ENCODE data around the gene FAT1. TPM values are rescaled to one million over a fixed set of nuclear protein-coding genes. Genes with fewer than 3 reads are reported as not detected.

The FAT1 gene
- total RNA-seq, 2 experiments from 2014 or later, result under 0.01 to 0.08 TPM

GRCh38 chr4:186707574-186707973 is 16.1 kb downstream of the FAT1 start:
- H2AFZ ChIP-seq (ENCODE audit: low read length), result no peak overlapping the region
- no peaks in the 10 kb centered on the region for H3K36me3 ChIP-seq (ENCODE audit: insufficient read depth, low read length)
- H4K20me1 ChIP-seq (ENCODE audit: insufficient read depth, low read length), result no peaks in the 10 kb centered on the region
- TF ChIP-seq CTCF (conservative IDR thresholded peaks at IDR 0.05; ENCODE audit: low read length) (no peak), EZH2phosphoT487 (IDR thresholded peaks at IDR 0.05; ENCODE audit: borderline replicate concordance, low read depth, low read length) (no peak)
- H3K4me2 ChIP-seq (ENCODE audit: low read length), result no peak overlapping the region
- no peak overlapping the region for H3K27ac ChIP-seq (ENCODE audit: low read depth, low read length, poor library complexity, severe bottlenecking)
- no TSS peak for BruUV-seq (replicated peaks)
- ChIA-PET POLR2A (no interaction called here), CTCF (ENCODE audit: unreplicated experiment) (no interaction called here)
- no peak for DNase-seq (ENCODE audit: low spot score)
- no peaks in the 10 kb centered on the region for H3K79me2 ChIP-seq (ENCODE audit: insufficient read depth, low read depth, low read length)
- no peaks in the 10 kb centered on the region for H3K9me2 ChIP-seq (ENCODE audit: insufficient read depth, low read length)
- no peaks in the 10 kb centered on the region for H3K4me1 ChIP-seq (ENCODE audit: insufficient read depth, low read length, poor library complexity, severe bottlenecking)
- H3K9me3 ChIP-seq (ENCODE audit: low read length), result no peaks in the 10 kb centered on the region
- no peak overlapping the region for H3K4me3 ChIP-seq (ENCODE audit: low read depth, low read length, poor library complexity, severe bottlenecking)
- intact Hi-C loops (cut with micrococcal nuclease; ENCODE audit: unreplicated experiment), result no loop called here

GRCh38 chr4:186704057-186704456 is 19.6 kb downstream of the FAT1 start:
- H3K4me1 ChIP-seq (ENCODE audit: insufficient read depth, low read length, poor library complexity, severe bottlenecking), result no peaks in the 10 kb centered on the region
- CTCF ChIA-PET (ENCODE audit: unreplicated experiment), result no interaction called here
- H3K4me2 ChIP-seq (ENCODE audit: low read length), result no peak overlapping the region
- H3K9me3 ChIP-seq (ENCODE audit: low read length), result no peaks in the 10 kb centered on the region
- BruUV-seq (replicated peaks), result no TSS peak
- no peaks in the 10 kb centered on the region for H3K79me2 ChIP-seq (ENCODE audit: insufficient read depth, low read depth, low read length)
- TF ChIP-seq CTCF (conservative IDR thresholded peaks at IDR 0.05; ENCODE audit: low read length), result no peak
- no peak for TF ChIP-seq EZH2phosphoT487 (IDR thresholded peaks at IDR 0.05; ENCODE audit: borderline replicate concordance, low read depth, low read length)
- DNase-seq (ENCODE audit: low spot score), result no peak
- POLR2A ChIA-PET, result no interaction called here
- no peak overlapping the region for H3K27ac ChIP-seq (ENCODE audit: low read depth, low read length, poor library complexity, severe bottlenecking)
- H2AFZ ChIP-seq (ENCODE audit: low read length), result no peak overlapping the region
- H3K9me2 ChIP-seq (ENCODE audit: insufficient read depth, low read length), result no peaks in the 10 kb centered on the region
- intact Hi-C loops (cut with micrococcal nuclease; ENCODE audit: unreplicated experiment), result no loop called here
- no peaks in the 10 kb centered on the region for H3K36me3 ChIP-seq (ENCODE audit: insufficient read depth, low read length)
- H3K4me3 ChIP-seq (ENCODE audit: low read depth, low read length, poor library complexity, severe bottlenecking), result no peak overlapping the region
- no peaks in the 10 kb centered on the region for H4K20me1 ChIP-seq (ENCODE audit: insufficient read depth, low read length)

GRCh38 chr4:186703510-186703909 is 20.1 kb downstream of the FAT1 start:
- H4K20me1 ChIP-seq (ENCODE audit: insufficient read depth, low read length), result no peaks in the 10 kb centered on the region
- no peaks in the 10 kb centered on the region for H3K4me1 ChIP-seq (ENCODE audit: insufficient read depth, low read length, poor library complexity, severe bottlenecking)
- no peak for TF ChIP-seq EZH2phosphoT487 (IDR thresholded peaks at IDR 0.05; ENCODE audit: borderline replicate concordance, low read depth, low read length)
- no peak for TF ChIP-seq CTCF (conservative IDR thresholded peaks at IDR 0.05; ENCODE audit: low read length)
- CTCF ChIA-PET (ENCODE audit: unreplicated experiment), result no interaction called here
- H3K79me2 ChIP-seq (ENCODE audit: insufficient read depth, low read depth, low read length), result no peaks in the 10 kb centered on the region
- no peak overlapping the region for H3K4me2 ChIP-seq (ENCODE audit: low read length)
- BruUV-seq (replicated peaks), result no TSS peak
- intact Hi-C loops (cut with micrococcal nuclease; ENCODE audit: unreplicated experiment), result no loop called here
- no peak for DNase-seq (ENCODE audit: low spot score)
- H3K27ac ChIP-seq (ENCODE audit: low read depth, low read length, poor library complexity, severe bottlenecking), result no peak overlapping the region
- no peak overlapping the region for H2AFZ ChIP-seq (ENCODE audit: low read length)
- H3K4me3 ChIP-seq (ENCODE audit: low read depth, low read length, poor library complexity, severe bottlenecking), result no peak overlapping the region
- H3K9me3 ChIP-seq (ENCODE audit: low read length), result no peaks in the 10 kb centered on the region
- no peaks in the 10 kb centered on the region for H3K36me3 ChIP-seq (ENCODE audit: insufficient read depth, low read length)
- no peaks in the 10 kb centered on the region for H3K9me2 ChIP-seq (ENCODE audit: insufficient read depth, low read length)
- POLR2A ChIA-PET, result no interaction called here

All from OCI-LY7 (cell line).